KMS-11 (cell line): ENCODE data around the gene CTTNBP2.

Experiments
- H2AFZ ChIP-seq: fragments of 200-600 bp; sonication (generic); 2 replicates; pipeline ENCODE4 v1.6.1; 2016; ENCODE audit warnings: antibody characterized with exemption, mixed run types, low read depth
- H3K27ac ChIP-seq: fragments of 200-600 bp; sonication (generic); 2 replicates; pipeline ENCODE4 v1.6.1; 2016; ENCODE audit warnings: mild to moderate bottlenecking, mixed run types
- H3K27me3 ChIP-seq: fragments of 200-600 bp; sonication (generic); 2 replicates; pipeline ENCODE4 v1.6.1; 2017; ENCODE audit warnings: mild to moderate bottlenecking, low read depth, mixed run types, moderate library complexity; ENCODE audit not compliant: insufficient read depth
- H3K36me3 ChIP-seq: fragments of 200-600 bp; sonication (generic); 2 replicates; pipeline ENCODE4 v1.6.1; 2017; ENCODE audit warnings: mild to moderate bottlenecking, mixed run types; ENCODE audit not compliant: insufficient read depth
- H3K4me1 ChIP-seq: fragments of 200-600 bp; sonication (generic); 2 replicates; pipeline ENCODE4 v1.6.1; 2016; ENCODE audit warnings: mild to moderate bottlenecking, low read depth, mixed run types; ENCODE audit not compliant: poor library complexity, severe bottlenecking
- H3K4me2 ChIP-seq: fragments of 200-600 bp; sonication (generic); 2 replicates; pipeline ENCODE4 v1.7.0; 2016; ENCODE audit warnings: mild to moderate bottlenecking, mixed run types
- H3K4me3 ChIP-seq: fragments of 200-600 bp; sonication (generic); IDR thresholded peaks from 2 replicates; pipeline ENCODE4 v1.6.1; 2017; ENCODE audit warnings: low read depth, low read length, mixed read lengths; ENCODE audit not compliant: insufficient read depth
- H3K79me2 ChIP-seq: fragments of 200-600 bp; sonication (generic); 2 replicates; pipeline ENCODE4 v1.6.1; 2016; ENCODE audit warnings: low read depth, mixed run types; ENCODE audit not compliant: insufficient read depth
- H3K9ac ChIP-seq: fragments of 200-600 bp; sonication (generic); 2 replicates; pipeline ENCODE4 v1.6.1; 2016; ENCODE audit warnings: mild to moderate bottlenecking, mixed run types
- H4K20me1 ChIP-seq: fragments of 200-600 bp; sonication (generic); 2 replicates; pipeline ENCODE4 v1.6.1; 2016; ENCODE audit warnings: mild to moderate bottlenecking, mixed run types; ENCODE audit not compliant: insufficient read depth
- CTCF ChIP-seq: fragments of 200-600 bp; sonication (generic); conservative IDR thresholded peaks from 2 replicates; pipeline ENCODE4 v1.6.1; 2017; ENCODE audit warnings: low read depth, mild to moderate bottlenecking, antibody characterized with exemption, low read length, moderate library complexity, mixed read lengths

The CTTNBP2 gene

GRCh38 chr7:117728890-117729624 is 144.2 kb downstream of the CTTNBP2 start:
- Histone ChIP-seq H3K4me2 (no peak overlapping the region), H3K27me3 (no peaks in the 10 kb centered on the region), H4K20me1 (no peaks in the 10 kb centered on the region), H3K4me1 (no peaks in the 10 kb centered on the region), H3K4me3 (no peak overlapping the region), H3K27ac (no peak overlapping the region), H2AFZ (no peak overlapping the region), H3K9ac (no peak overlapping the region), H3K36me3 (no peaks in the 10 kb centered on the region), H3K79me2 (no peaks in the 10 kb centered on the region)
- TF ChIP-seq CTCF, result no peak

GRCh38 chr7:117724898-117725297 is 148.3 kb downstream of the CTTNBP2 start:
- Histone ChIP-seq H3K4me2 (no peak overlapping the region), H3K79me2 (no peaks in the 10 kb centered on the region), H3K4me1 (no peaks in the 10 kb centered on the region), H3K27me3 (no peaks in the 10 kb centered on the region), H3K36me3 (no peaks in the 10 kb centered on the region), H3K4me3 (no peak overlapping the region), H3K9ac (no peak overlapping the region), H2AFZ (no peak overlapping the region), H3K27ac (no peak overlapping the region), H4K20me1 (no peaks in the 10 kb centered on the region)
- no peak for TF ChIP-seq CTCF

GRCh38 chr7:117719377-117719776 is 153.9 kb downstream of the CTTNBP2 start:
- Histone ChIP-seq H3K36me3 (no peaks in the 10 kb centered on the region), H2AFZ (no peak overlapping the region), H3K79me2 (no peaks in the 10 kb centered on the region), H4K20me1 (no peaks in the 10 kb centered on the region), H3K4me3 (no peak overlapping the region), H3K4me1 (peaks cover 4% of the 10 kb centered on the region), H3K27me3 (no peaks in the 10 kb centered on the region), H3K9ac (no peak overlapping the region), H3K4me2 (no peak overlapping the region), H3K27ac (no peak overlapping the region)
- no peak for TF ChIP-seq CTCF

GRCh38 chr7:117718116-117718835 is 155.0 kb downstream of the CTTNBP2 start:
- Histone ChIP-seq H4K20me1 (no peaks in the 10 kb centered on the region), H3K27me3 (no peaks in the 10 kb centered on the region), H2AFZ (no peak overlapping the region), H3K4me1 (peaks cover 4% of the 10 kb centered on the region), H3K27ac (no peak overlapping the region), H3K36me3 (no peaks in the 10 kb centered on the region), H3K4me3 (no peak overlapping the region), H3K4me2 (no peak overlapping the region), H3K9ac (no peak overlapping the region), H3K79me2 (no peaks in the 10 kb centered on the region)
- no peak for TF ChIP-seq CTCF
